IPS DF 6.9 (cell line): Measurements from ENCODE around the gene HACD1.
"Not testable (repeated sequence)": the region's sequence is repeated elsewhere in the genome, so short reads cannot be mapped to it uniquely, and the experiment has no call there.

Experiments
- DNase-seq: peaks from one replicate; pipeline ENCODE4 v3.0.0-alpha.2; 2013; ENCODE audit warnings: low read depth, low spot score
- H3K27ac ChIP-seq: one replicate; pipeline ENCODE4 v1.5.1; 2013; ENCODE audit warnings: low read length, control low read depth
- H3K27me3 ChIP-seq: 2 replicates; pipeline ENCODE4 v1.6.1; 2013; ENCODE audit warnings: mild to moderate bottlenecking, low read length; ENCODE audit not compliant: control insufficient read depth, insufficient read depth
- H3K36me3 ChIP-seq: 2 replicates; pipeline ENCODE4 v1.6.1; 2013; ENCODE audit warnings: low read length; ENCODE audit not compliant: control insufficient read depth, insufficient read depth
- H3K4me1 ChIP-seq: 2 replicates; pipeline ENCODE4 v1.6.1; 2013; ENCODE audit warnings: low read length; ENCODE audit not compliant: control insufficient read depth, insufficient read depth
- H3K4me3 ChIP-seq: 2 replicates; pipeline ENCODE4 v1.5.1; 2013; ENCODE audit warnings: mild to moderate bottlenecking, low read length
- H3K9me3 ChIP-seq: 2 replicates; pipeline ENCODE4 v1.6.1; 2013; ENCODE audit warnings: low read length, inconsistent platforms; ENCODE audit not compliant: control insufficient read depth, insufficient read depth
- WGBS: extraction: QIAGEN DNeasy Blood & Tissue Kit; methylation state at CpG from one replicate; pipeline ENCODE4 v1.1.7; 2013; ENCODE audit warnings: mixed read lengths, missing lambda C conversion rate; ENCODE audit not compliant: insufficient read length, insufficient coverage; 5-methylcytosine and 5-hydroxymethylcytosine counted together

The HACD1 gene

GRCh38 chr10:17607603-17608332, 9.4 kb downstream of the HACD1 start:
- Histone ChIP-seq H3K9me3 (no peaks in the 10 kb centered on the region), H3K27me3 (no peaks in the 10 kb centered on the region), H3K27ac (no peak overlapping the region), H3K4me1 (no peaks in the 10 kb centered on the region), H3K36me3 (no peaks in the 10 kb centered on the region), H3K4me3 (no peak overlapping the region)
- no CpG with 5 or more reads among the region's 9 CpGs for WGBS
- peak; percentile 11 for DNase-seq

- no peak overlapping the region for H3K4me3 ChIP-seq
- no peaks in the 10 kb centered on the region for H3K9me3 ChIP-seq
- H3K36me3 ChIP-seq: no peaks in the 10 kb centered on the region
- no peak overlapping the region for H3K27ac ChIP-seq
- H3K27me3 ChIP-seq: no peaks in the 10 kb centered on the region
- no peaks in the 10 kb centered on the region for H3K4me1 ChIP-seq
- no CpG with 5 or more reads among the region's 2 CpGs for WGBS
- no peak for DNase-seq
Measured at GRCh38 chr10:17607060-17607459, 10.1 kb downstream of the HACD1 start.

- DNase-seq: no peak
- H3K4me1 ChIP-seq: no peaks in the 10 kb centered on the region
- H3K27me3 ChIP-seq: no peaks in the 10 kb centered on the region
- H3K27ac ChIP-seq: no peak overlapping the region
- H3K4me3 ChIP-seq: no peak overlapping the region
- H3K9me3 ChIP-seq: no peaks in the 10 kb centered on the region
- no CpG with 5 or more reads among the region's 3 CpGs for WGBS
- no peaks in the 10 kb centered on the region for H3K36me3 ChIP-seq
Measured at GRCh38 chr10:17606547-17607040, 10.6 kb downstream of the HACD1 start.

GRCh38 chr10:17605936-17606335, 11.2 kb downstream of the HACD1 start:
- no peaks in the 10 kb centered on the region for H3K4me1 ChIP-seq
- no CpG with 5 or more reads among the region's 6 CpGs for WGBS
- DNase-seq: no peak
- no peaks in the 10 kb centered on the region for H3K27me3 ChIP-seq
- no peaks in the 10 kb centered on the region for H3K9me3 ChIP-seq
- no peak overlapping the region for H3K4me3 ChIP-seq
- H3K27ac ChIP-seq: no peak overlapping the region
- no peaks in the 10 kb centered on the region for H3K36me3 ChIP-seq

- Histone ChIP-seq H3K27ac (no peak overlapping the region), H3K4me1 (no peaks in the 10 kb centered on the region), H3K4me3 (no peak overlapping the region), H3K9me3 (no peaks in the 10 kb centered on the region), H3K36me3 (no peaks in the 10 kb centered on the region), H3K27me3 (no peaks in the 10 kb centered on the region; the same call in 1 of the 2 replicates)
- peak; percentile 2 for DNase-seq
- WGBS: no CpG with 5 or more reads among the region's 8 CpGs
Measured at GRCh38 chr10:17599089-17599488, 18.1 kb downstream of the HACD1 start.

- Histone ChIP-seq H3K4me3 (no peak overlapping the region), H3K4me1 (no peaks in the 10 kb centered on the region), H3K9me3 (no peaks in the 10 kb centered on the region), H3K27ac (no peak overlapping the region), H3K27me3 (no peaks in the 10 kb centered on the region; the same call in 1 of the 2 replicates), H3K36me3 (no peaks in the 10 kb centered on the region)
- no peak for DNase-seq
- no CpG with 5 or more reads among the region's 3 CpGs for WGBS
Measured at GRCh38 chr10:17597386-17597785, 19.8 kb downstream of the HACD1 start.

- no CpG with 5 or more reads among the region's 6 CpGs for WGBS
- H3K27me3 ChIP-seq: no peaks in the 10 kb centered on the region
- H3K4me1 ChIP-seq: no peaks in the 10 kb centered on the region
- no peaks in the 10 kb centered on the region for H3K36me3 ChIP-seq
- H3K9me3 ChIP-seq: no peaks in the 10 kb centered on the region
- no peak overlapping the region for H3K4me3 ChIP-seq
- H3K27ac ChIP-seq: no peak overlapping the region
- no peak for DNase-seq
Measured at GRCh38 chr10:17590969-17591645, 26.1 kb downstream of the HACD1 start.

GRCh38 chr10:17589316-17589715, 27.9 kb downstream of the HACD1 start:
- DNase-seq, H3K36me3 ChIP-seq: not testable (repeated sequence)

GRCh38 chr10:17588420-17588819, 28.8 kb downstream of the HACD1 start:
- Histone ChIP-seq H3K27me3 (no peaks in the 10 kb centered on the region), H3K4me3 (no peak overlapping the region), H3K27ac (no peak overlapping the region), H3K4me1 (no peaks in the 10 kb centered on the region), H3K36me3 (no peaks in the 10 kb centered on the region), H3K9me3 (no peaks in the 10 kb centered on the region)
- no peak for DNase-seq
- WGBS: no CpG with 5 or more reads among the region's 2 CpGs

More at GRCh38 chr10:17589316-17589715, 27.9 kb downstream of the HACD1 start:
- not testable (repeated sequence) for H3K4me1 ChIP-seq, H3K9me3 ChIP-seq, H3K27me3 ChIP-seq, H3K4me3 ChIP-seq, H3K27ac ChIP-seq
- WGBS: no CpG with 5 or more reads among the region's 1 CpG

- H3K36me3 ChIP-seq, H3K27me3 ChIP-seq, H3K4me3 ChIP-seq, H3K9me3 ChIP-seq, DNase-seq, H3K4me1 ChIP-seq, H3K27ac ChIP-seq: not testable (repeated sequence)
- no CpG with 5 or more reads among the region's 6 CpGs for WGBS
Measured at GRCh38 chr10:17587321-17587720, 29.9 kb downstream of the HACD1 start.
